K562 (cell line): ENCODE results near the gene SSTR5. TPM values are rescaled to one million over a fixed set of nuclear protein-coding genes. Genes with fewer than 3 reads are reported as not detected.

Experiments
- CREB1 ChIP-seq, 2 experiments: sonication (generic) in 1 of 2; formaldehyde crosslinking in 1 of 2; IDR thresholded peaks; 2 replicates each; pipeline versions ENCODE4 v1.6.1 to v1.8.0; 2012 to 2022; ENCODE audit warnings: inconsistent platforms in 1 of 2, mild to moderate bottlenecking in 1 of 2, missing genetic modification reagents in 1 of 2, moderate library complexity in 1 of 2
- ETV1 ChIP-seq: fragments of 450-650 bp; conservative IDR thresholded peaks from 2 replicates; pipeline ENCODE4 v1.6.1; 2016; ENCODE audit warnings: missing genetic modification characterization, control low read depth, low read depth, missing compliant biosample characterization
- GABPB1 ChIP-seq: sonication (generic); formaldehyde crosslinking; IDR thresholded peaks from 2 replicates; pipeline ENCODE4 v1.8.0; 2022; ENCODE audit warnings: mild to moderate bottlenecking, missing genetic modification reagents
- GABPB2 ChIP-seq: fragments of 250-450 bp; sonication (Bioruptor Pico); conservative IDR thresholded peaks from 2 replicates; pipeline ENCODE4 v1.5.1; 2021; ENCODE audit warnings: mild to moderate bottlenecking
- GTF2A2 ChIP-seq: IDR thresholded peaks from 2 replicates; pipeline ENCODE4 v1.6.1; 2016; ENCODE audit warnings: mild to moderate bottlenecking, missing genetic modification characterization, missing compliant biosample characterization
- GTF2F1 ChIP-seq: IDR thresholded peaks from 2 replicates; pipeline ENCODE4 v1.6.1; 2011; ENCODE audit warnings: low read depth, low read length, improper control_type of control experiment
- MEF2A ChIP-seq: IDR thresholded peaks from 2 replicates; pipeline ENCODE4 v1.6.1; 2011; ENCODE audit warnings: low read depth, mild to moderate bottlenecking, low read length, moderate library complexity; ENCODE audit not compliant: control insufficient read depth
- MTA3 ChIP-seq: fragments of 450-650 bp; formaldehyde crosslinking; IDR thresholded peaks from 2 replicates; pipeline ENCODE4 v1.6.1; 2017; ENCODE audit warnings: mild to moderate bottlenecking, borderline replicate concordance
- NCOR1 ChIP-seq: fragments of 450-650 bp; IDR thresholded peaks from 2 replicates; pipeline ENCODE4 v1.6.1; 2016; ENCODE audit warnings: mild to moderate bottlenecking, moderate library complexity
- NR2F6 ChIP-seq: fragments of 450-650 bp; formaldehyde crosslinking; IDR thresholded peaks from 2 replicates; pipeline ENCODE4 v1.4.0; 2020; ENCODE audit warnings: mild to moderate bottlenecking
- PHF20 ChIP-seq: fragments of 450-650 bp; IDR thresholded peaks from 2 replicates; pipeline ENCODE4 v1.6.1; 2018; ENCODE audit not compliant: partially characterized antibody
- PHF8 ChIP-seq: fragments of 200-600 bp; sonication (generic); IDR thresholded peaks from 2 replicates; pipeline ENCODE4 v1.6.1; 2012; ENCODE audit warnings: mixed run types, mild to moderate bottlenecking, inconsistent platforms, low read length, moderate library complexity, borderline replicate concordance
- POLR3G ChIP-seq: IDR thresholded peaks from 2 replicates; pipeline ENCODE4 v1.6.1; 2011; ENCODE audit not compliant: insufficient read length, insufficient replicate concordance; ENCODE audit errors: extremely low read depth
- PTBP1 ChIP-seq: fragments of 200-400 bp; formaldehyde crosslinking; IDR thresholded peaks from 2 replicates; pipeline ENCODE4 v1.6.1; 2017; ENCODE audit warnings: low read depth, low read length
- SMARCA5 ChIP-seq: fragments of 450-650 bp; IDR thresholded peaks from 2 replicates; pipeline ENCODE4 v1.6.1; 2016
- SRSF1 ChIP-seq: fragments of 200-400 bp; formaldehyde crosslinking; IDR thresholded peaks from 2 replicates; pipeline ENCODE4 v1.6.1; 2017; ENCODE audit warnings: mild to moderate bottlenecking, low read depth, low read length, moderate library complexity
- ZBTB2 ChIP-seq: fragments of 450-650 bp; IDR thresholded peaks from 2 replicates; pipeline ENCODE4 v1.6.1; 2016; ENCODE audit warnings: antibody characterized with exemption
- ZFP36 ChIP-seq: fragments of 150-350 bp; IDR thresholded peaks from 2 replicates; pipeline ENCODE4 v1.6.1; 2018; ENCODE audit warnings: low read length, low read depth; ENCODE audit not compliant: partially characterized antibody
- ZNF384 ChIP-seq: IDR thresholded peaks from 2 replicates; pipeline ENCODE4 v1.6.1; 2012; ENCODE audit warnings: low read depth, low read length, improper control_type of control experiment
- ZNF780A ChIP-seq: fragments of 250-450 bp; sonication (Bioruptor Pico); IDR thresholded peaks from 2 replicates; pipeline ENCODE4 v1.5.0; 2021; ENCODE audit warnings: mild to moderate bottlenecking
- ZSCAN32 ChIP-seq: fragments of 450-650 bp; formaldehyde crosslinking; IDR thresholded peaks from 2 replicates; pipeline ENCODE4 v1.4.0; 2020; ENCODE audit warnings: mild to moderate bottlenecking, moderate library complexity
- polyA plus RNA-seq, 8 experiments: library from polyadenylated mRNA; depleted of rRNA in 4 of 8; stranded (reverse) in 5 of 8; unstranded in 3 of 8; fragments of >200 nt; fragmentation: Nextera tagmentation in 2 of 8; fragmentation: Illumina TruSeq in 1 of 8; extraction: Ambion mirVana in 2 of 8; extraction: Trizol in 1 of 8; gene quantifications; 2 replicates each; pipeline versions ENCODE4 v1.2.1 to v1.2.3, GENCODE V29; 2011 to 2014; ENCODE audit warnings: inconsistent platforms in 1 of 8, missing spikeins in 1 of 8
- total RNA-seq, 7 experiments: library from RNA; depleted of rRNA in 6 of 7; stranded (reverse); fragments of >200 nt in 6 of 7; fragmentation: Illumina TruSeq in 2 of 7; extraction: Trizol in 2 of 7; gene quantifications; 2 replicates each; pipeline versions ENCODE4 v1.2.1 to v1.2.3, GENCODE V29; 2011 to 2021; ENCODE audit warnings: low replicate concordance in 1 of 7
- TF ChIP-seq, protein P1 (sequence below): sonication (generic); formaldehyde crosslinking; IDR thresholded peaks from 2 replicates; pipeline ENCODE4 v1.5.0; 2020; ENCODE audit warnings: missing genetic modification reagents
- TF ChIP-seq, protein P2 (sequence below): fragments of 450-650 bp; formaldehyde crosslinking; IDR thresholded peaks from 2 replicates; pipeline ENCODE4 v1.4.0; 2022; ENCODE audit warnings: mild to moderate bottlenecking, moderate library complexity
- TF ChIP-seq, protein P3 (sequence below): sonication (generic); formaldehyde crosslinking; IDR thresholded peaks from 2 replicates; pipeline ENCODE4 v1.8.0; 2022; ENCODE audit warnings: missing genetic modification reagents, mild to moderate bottlenecking, moderate library complexity, borderline replicate concordance
- TF ChIP-seq, protein P4 (sequence below): sonication (generic); formaldehyde crosslinking; IDR thresholded peaks from 2 replicates; pipeline ENCODE4 v1.9.0; 2022; ENCODE audit warnings: mild to moderate bottlenecking, missing genetic modification reagents

SSTR5 gene
- total and polyA plus RNA-seq, 9 of the 15 experiments (the other 6 are each of a cell fraction or from before 2014, with no cell fraction given), result not detected

GRCh38 chr16:1044460-1045309 is 27.9 kb upstream of the SSTR5 start (continued):
- TF ChIP-seq CREB1 (IDR thresholded peaks at IDR 0.05) (no peak), CREB1 (CRISPR knock-in tag; IDR thresholded peaks at IDR 0.05) (no peak), GABPB2 (CRISPR knock-in tag) (no peak), PTBP1 (no peak), PHF8 (peak; percentile 18; the same call in 1 of the 2 replicates), GTF2F1 (no peak), ETV1 (tag) (0 out of 2 replicates have a peak, but pooled peaks have one; percentile 5), ZNF384 (no peak), ZFP36 (peak; percentile 98), ZBTB2 (no peak), NR2F6 (CRISPR knock-in tag) (no peak), ZNF780A (CRISPR knock-in tag) (no peak), SRSF1 (no peak), NCOR1 (no peak), MEF2A (no peak), PHF20 (no peak), GTF2A2 (tag) (no peak), SMARCA5 (peak; percentile 80), ZSCAN32 (CRISPR knock-in tag) (no peak), GABPB1 (no peak), POLR3G (no peak), MTA3 (no peak)
- TF ChIP-seq, protein P1, sequence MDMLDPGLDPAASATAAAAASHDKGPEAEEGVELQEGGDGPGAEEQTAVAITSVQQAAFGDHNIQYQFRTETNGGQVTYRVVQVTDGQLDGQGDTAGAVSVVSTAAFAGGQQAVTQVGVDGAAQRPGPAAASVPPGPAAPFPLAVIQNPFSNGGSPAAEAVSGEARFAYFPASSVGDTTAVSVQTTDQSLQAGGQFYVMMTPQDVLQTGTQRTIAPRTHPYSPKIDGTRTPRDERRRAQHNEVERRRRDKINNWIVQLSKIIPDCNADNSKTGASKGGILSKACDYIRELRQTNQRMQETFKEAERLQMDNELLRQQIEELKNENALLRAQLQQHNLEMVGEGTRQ (CRISPR knock-in tag), result peak; percentile 33; the same call in 1 of the 2 replicates
- TF ChIP-seq, protein P2, sequence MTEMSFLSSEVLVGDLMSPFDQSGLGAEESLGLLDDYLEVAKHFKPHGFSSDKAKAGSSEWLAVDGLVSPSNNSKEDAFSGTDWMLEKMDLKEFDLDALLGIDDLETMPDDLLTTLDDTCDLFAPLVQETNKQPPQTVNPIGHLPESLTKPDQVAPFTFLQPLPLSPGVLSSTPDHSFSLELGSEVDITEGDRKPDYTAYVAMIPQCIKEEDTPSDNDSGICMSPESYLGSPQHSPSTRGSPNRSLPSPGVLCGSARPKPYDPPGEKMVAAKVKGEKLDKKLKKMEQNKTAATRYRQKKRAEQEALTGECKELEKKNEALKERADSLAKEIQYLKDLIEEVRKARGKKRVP (CRISPR knock-in tag), result no peak
- TF ChIP-seq, protein P3, sequence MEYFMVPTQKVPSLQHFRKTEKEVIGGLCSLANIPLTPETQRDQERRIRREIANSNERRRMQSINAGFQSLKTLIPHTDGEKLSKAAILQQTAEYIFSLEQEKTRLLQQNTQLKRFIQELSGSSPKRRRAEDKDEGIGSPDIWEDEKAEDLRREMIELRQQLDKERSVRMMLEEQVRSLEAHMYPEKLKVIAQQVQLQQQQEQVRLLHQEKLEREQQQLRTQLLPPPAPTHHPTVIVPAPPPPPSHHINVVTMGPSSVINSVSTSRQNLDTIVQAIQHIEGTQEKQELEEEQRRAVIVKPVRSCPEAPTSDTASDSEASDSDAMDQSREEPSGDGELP (CRISPR knock-in tag), result peak; percentile 16; the same call in 1 of the 2 replicates
- TF ChIP-seq, protein P4, sequence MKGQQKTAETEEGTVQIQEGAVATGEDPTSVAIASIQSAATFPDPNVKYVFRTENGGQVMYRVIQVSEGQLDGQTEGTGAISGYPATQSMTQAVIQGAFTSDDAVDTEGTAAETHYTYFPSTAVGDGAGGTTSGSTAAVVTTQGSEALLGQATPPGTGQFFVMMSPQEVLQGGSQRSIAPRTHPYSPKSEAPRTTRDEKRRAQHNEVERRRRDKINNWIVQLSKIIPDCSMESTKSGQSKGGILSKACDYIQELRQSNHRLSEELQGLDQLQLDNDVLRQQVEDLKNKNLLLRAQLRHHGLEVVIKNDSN (CRISPR knock-in tag), result peak; percentile 71
